ENCODE results near the gene FDXACB1.

GRCh38 chr11:111926505-111927391, 47.8 kb upstream of the FDXACB1 start:
- TF ChIP-seq EP300 (IDR thresholded peaks at IDR 0.05) (no peak), CTCF (IDR thresholded peaks at IDR 0.05) (no peak)
